Measurements from ENCODE around the gene SLCO2B1. TPM values are rescaled to one million over a fixed set of nuclear protein-coding genes. Genes with fewer than 3 reads are reported as not detected.

SLCO2B1 gene
- total and polyA plus RNA-seq, 2 experiments from 2014 or later, result not detected

DNA sequence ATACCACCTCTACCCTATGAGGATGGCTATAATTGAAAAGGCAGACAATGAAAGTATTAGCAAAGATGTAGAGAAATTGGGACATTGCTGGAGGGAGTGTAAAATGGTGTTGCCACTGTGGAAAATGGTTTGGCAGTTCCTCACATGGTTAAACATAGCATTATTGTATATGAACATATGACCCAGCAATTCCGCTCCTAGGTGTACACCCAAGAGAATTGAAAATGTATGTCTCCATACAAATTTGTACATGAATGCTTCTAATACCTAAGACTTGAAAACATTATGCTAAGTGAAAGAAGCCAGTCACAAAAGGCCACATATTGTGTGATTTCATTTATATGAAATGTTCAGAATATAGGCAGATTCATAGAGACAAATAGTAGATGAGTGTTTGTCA lies 10.0 kb downstream of the SLCO2B1 start (continued):
- TF ChIP-seq, protein P1, sequence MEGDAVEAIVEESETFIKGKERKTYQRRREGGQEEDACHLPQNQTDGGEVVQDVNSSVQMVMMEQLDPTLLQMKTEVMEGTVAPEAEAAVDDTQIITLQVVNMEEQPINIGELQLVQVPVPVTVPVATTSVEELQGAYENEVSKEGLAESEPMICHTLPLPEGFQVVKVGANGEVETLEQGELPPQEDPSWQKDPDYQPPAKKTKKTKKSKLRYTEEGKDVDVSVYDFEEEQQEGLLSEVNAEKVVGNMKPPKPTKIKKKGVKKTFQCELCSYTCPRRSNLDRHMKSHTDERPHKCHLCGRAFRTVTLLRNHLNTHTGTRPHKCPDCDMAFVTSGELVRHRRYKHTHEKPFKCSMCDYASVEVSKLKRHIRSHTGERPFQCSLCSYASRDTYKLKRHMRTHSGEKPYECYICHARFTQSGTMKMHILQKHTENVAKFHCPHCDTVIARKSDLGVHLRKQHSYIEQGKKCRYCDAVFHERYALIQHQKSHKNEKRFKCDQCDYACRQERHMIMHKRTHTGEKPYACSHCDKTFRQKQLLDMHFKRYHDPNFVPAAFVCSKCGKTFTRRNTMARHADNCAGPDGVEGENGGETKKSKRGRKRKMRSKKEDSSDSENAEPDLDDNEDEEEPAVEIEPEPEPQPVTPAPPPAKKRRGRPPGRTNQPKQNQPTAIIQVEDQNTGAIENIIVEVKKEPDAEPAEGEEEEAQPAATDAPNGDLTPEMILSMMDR (conservative IDR thresholded peaks at IDR 0.05; ENCODE audit: low read depth in 2 of 2), result no peak
- TF ChIP-seq EZH2phosphoT487 (IDR thresholded peaks at IDR 0.05; ENCODE audit: unreplicated experiment) (no peak), STAT1 (IDR thresholded peaks at IDR 0.05; ENCODE audit: unreplicated experiment) (no peak), ZNF331 (CRISPR knock-in tag; IDR thresholded peaks at IDR 0.05; ENCODE audit: low read depth) (no peak)

DNA sequence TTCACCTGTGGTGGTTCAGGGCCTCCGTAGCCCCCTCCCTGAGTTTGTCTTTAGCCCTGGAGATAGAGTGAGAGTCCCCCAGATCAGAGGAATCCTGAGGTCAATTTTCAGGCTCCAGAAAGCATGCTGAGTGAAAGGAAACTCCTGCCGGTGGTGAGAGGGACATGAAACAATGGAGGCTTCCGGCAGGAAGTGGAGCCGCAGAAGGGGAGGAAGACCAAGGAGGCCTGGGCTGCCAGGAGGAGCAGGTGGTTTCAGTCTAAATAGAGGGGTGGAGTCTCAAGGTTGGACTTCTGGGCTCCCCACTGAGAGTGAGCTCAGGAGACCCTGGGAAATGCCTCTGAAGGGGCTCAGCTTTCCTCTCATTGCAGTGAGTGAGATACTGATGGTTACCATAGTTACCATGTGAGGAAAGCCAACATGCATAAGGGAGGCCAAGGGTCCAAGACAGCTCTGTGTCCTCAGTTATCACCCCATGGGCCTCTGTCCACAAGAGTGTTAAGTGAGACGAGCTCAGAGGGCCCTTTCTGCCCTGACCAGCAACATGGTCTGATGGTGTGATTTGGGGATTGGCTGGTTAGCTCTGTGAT lies 10.7 kb downstream of the SLCO2B1 start:
- H3K9me3 Mint-ChIP-seq, result peaks cover 3% of the 10 kb centered on the region; the same call in 1 of the 3 replicates
- no peak overlapping the region for H2AFZ ChIP-seq
- H3K27ac ChIP-seq (ENCODE audit: low read depth), result no peak overlapping the region
- H3K4me1 ChIP-seq (ENCODE audit: insufficient read depth), result no peaks in the 10 kb centered on the region
- no peak overlapping the region for H3K4me2 ChIP-seq
- no peak for ATAC-seq
- peaks cover 7% of the 10 kb centered on the region; the same call in 2 of the 3 replicates for H3K4me1 Mint-ChIP-seq
- DNase-seq (ENCODE audit: low spot score), result no peak
- peaks cover 10% of the 10 kb centered on the region for H3K27me3 Mint-ChIP-seq (ENCODE audit: insufficient read depth, low read depth, poor library complexity)
- H3F3A ChIP-seq (replicated peaks; ENCODE audit: low read depth), result no peaks in the 10 kb centered on the region
- H3K9me2 ChIP-seq (ENCODE audit: insufficient read depth), result no peaks in the 10 kb centered on the region
- H3K4me3 ChIP-seq, result no peak overlapping the region
- peaks cover 5% of the 10 kb centered on the region; the same call in 1 of the 3 replicates for H3K36me3 Mint-ChIP-seq (ENCODE audit: low read depth)
- H3K79me2 ChIP-seq (replicated peaks; ENCODE audit: insufficient read depth), result no peaks in the 10 kb centered on the region
- no peaks in the 10 kb centered on the region for H3K36me3 ChIP-seq (ENCODE audit: insufficient read depth)
- H3K4me3 Mint-ChIP-seq, result no peak overlapping the region
- H4K20me1 ChIP-seq (replicated peaks; ENCODE audit: insufficient read depth), result no peaks in the 10 kb centered on the region
- TF ChIP-seq ZNF114 (CRISPR knock-in tag; IDR thresholded peaks at IDR 0.05) (no peak), STAT1 (IDR thresholded peaks at IDR 0.05; ENCODE audit: unreplicated experiment) (no peak), ZNF331 (CRISPR knock-in tag; IDR thresholded peaks at IDR 0.05; ENCODE audit: low read depth) (no peak), CREB1 (CRISPR knock-in tag; IDR thresholded peaks at IDR 0.05; ENCODE audit: low read depth) (no peak), EZH2 (IDR thresholded peaks at IDR 0.05; ENCODE audit: low read depth, unreplicated experiment) (no peak), POLR2AphosphoS5 (IDR thresholded peaks at IDR 0.05; ENCODE audit: low read depth) (no peak), JUNB (IDR thresholded peaks at IDR 0.05; ENCODE audit: unreplicated experiment) (no peak), ZNF462 (CRISPR knock-in tag; IDR thresholded peaks at IDR 0.05) (no peak)
- TF ChIP-seq, protein P1 (conservative IDR thresholded peaks at IDR 0.05; ENCODE audit: low read depth in 2 of 2), result no peak
- H3K27me3 ChIP-seq (ENCODE audit: insufficient read depth), result no peaks in the 10 kb centered on the region
- no peak overlapping the region for H3K27ac Mint-ChIP-seq
